Stimulated activated naive B cell treated with anti-CD40 and anti-IgM and Interleukin-4, amounts not matched to agents 10 μg/mL and 1 μg/mL and 100 μg/mL, for 72 hours (primary cell): Measurements from ENCODE around the gene CATSPER3.

Experiments
- ATAC-seq, 2 donors: fragments of 150-1000 bp; cut with Tn5 transposase; replicated peaks; 2 replicates each; pipeline ENCODE4 v1.10.0; 2021; ENCODE audit warnings: moderate library complexity in 1 of 2
- DNase-seq: peaks from one replicate; pipeline ENCODE4 v3.0.0; 2021
- H3K27ac Mint-ChIP-seq: one replicate; pipeline ENCODE4 v1.8.0; 2022; ENCODE audit warnings: mild to moderate bottlenecking, mixed read lengths
- H3K27me3 Mint-ChIP-seq, 2 donors: one replicate each; pipeline ENCODE4 v1.8.0; 2022; ENCODE audit warnings: mixed read lengths in 2 of 2
- H3K36me3 Mint-ChIP-seq, 2 donors: one replicate each; pipeline ENCODE4 v1.8.0; 2022; ENCODE audit warnings: mixed read lengths in 2 of 2, mild to moderate bottlenecking in 1 of 2
- H3K4me1 Mint-ChIP-seq, 2 donors: one replicate each; pipeline ENCODE4 v1.8.0; 2022; ENCODE audit warnings: mixed read lengths in 2 of 2, mild to moderate bottlenecking in 1 of 2
- H3K4me3 Mint-ChIP-seq, 2 donors: one replicate each; pipeline ENCODE4 v1.8.0; 2022; ENCODE audit warnings: mild to moderate bottlenecking in 2 of 2, mixed read lengths in 2 of 2, moderate library complexity in 1 of 2
- H3K9me3 Mint-ChIP-seq, 2 donors: one replicate each; pipeline ENCODE4 v1.8.0; 2022; ENCODE audit warnings: mixed read lengths in 2 of 2, mild to moderate bottlenecking in 1 of 2

Gene CATSPER3

GRCh38 chr5:135025730-135026644 is 58.3 kb downstream of the CATSPER3 start:
- no peak overlapping the region for H3K27ac Mint-ChIP-seq
- ATAC-seq (no peak), DNase-seq (no peak)
- peaks cover 56 to 70% of the 10 kb centered on the region in 2 donors for H3K27me3 Mint-ChIP-seq
- H3K4me1 Mint-ChIP-seq: peaks cover 20 to 30% of the 10 kb centered on the region in 2 donors
- no peak overlapping the region for H3K4me3 Mint-ChIP-seq
- H3K9me3 Mint-ChIP-seq: peaks cover 5 to 7% of the 10 kb centered on the region in 2 donors
- peaks cover 8 to 10% of the 10 kb centered on the region in 2 donors for H3K36me3 Mint-ChIP-seq

- peaks cover 24 to 36% of the 10 kb centered on the region in 2 donors for H3K4me1 Mint-ChIP-seq
- peaks cover 5 to 7% of the 10 kb centered on the region in 2 donors for H3K9me3 Mint-ChIP-seq
- DNase-seq (no peak), ATAC-seq (no peak)
- no peak overlapping the region for H3K27ac Mint-ChIP-seq
- peaks cover 8 to 10% of the 10 kb centered on the region in 2 donors for H3K36me3 Mint-ChIP-seq
- H3K27me3 Mint-ChIP-seq: peaks cover 62 to 78% of the 10 kb centered on the region in 2 donors
- H3K4me3 Mint-ChIP-seq: peak overlapping the region in 1 of 2 donors; percentile 25
These were observed 59.0 kb downstream of the CATSPER3 start for GRCh38 chr5:135026645-135027265.

DNA sequence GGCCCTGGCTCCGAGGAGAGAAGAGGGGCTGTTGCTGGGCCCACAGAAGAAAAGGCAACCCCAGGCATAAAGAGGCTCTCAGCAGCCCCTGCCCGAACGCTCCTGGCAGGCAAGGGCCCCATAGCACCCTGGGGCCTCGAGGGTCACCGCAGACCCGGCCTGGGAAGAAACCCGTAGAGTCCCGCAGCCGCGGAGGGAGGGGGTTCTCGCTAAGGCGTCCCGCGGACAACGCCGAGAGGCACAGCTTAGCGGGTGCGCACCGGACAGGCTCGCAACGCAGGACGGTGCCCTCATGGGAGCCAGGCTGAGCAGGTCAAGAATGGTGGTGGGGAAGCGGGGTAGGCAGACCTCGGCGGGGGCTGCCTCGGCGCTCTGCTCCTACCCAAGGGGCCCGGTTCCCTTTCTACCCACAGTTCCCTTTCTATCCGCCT is 59.6 kb downstream of the CATSPER3 start:
- H3K27me3 Mint-ChIP-seq: peaks cover 67 to 83% of the 10 kb centered on the region in 2 donors
- H3K4me3 Mint-ChIP-seq: peak overlapping the region; percentile 46 to 61
- peaks cover 8 to 10% of the 10 kb centered on the region in 2 donors for H3K36me3 Mint-ChIP-seq
- no peak for DNase-seq
- H3K9me3 Mint-ChIP-seq: peaks cover 5 to 7% of the 10 kb centered on the region in 2 donors
- H3K27ac Mint-ChIP-seq: peak overlapping the region; percentile 88
- H3K4me1 Mint-ChIP-seq: peaks cover 28 to 42% of the 10 kb centered on the region in 2 donors
- no peak for ATAC-seq

DNA sequence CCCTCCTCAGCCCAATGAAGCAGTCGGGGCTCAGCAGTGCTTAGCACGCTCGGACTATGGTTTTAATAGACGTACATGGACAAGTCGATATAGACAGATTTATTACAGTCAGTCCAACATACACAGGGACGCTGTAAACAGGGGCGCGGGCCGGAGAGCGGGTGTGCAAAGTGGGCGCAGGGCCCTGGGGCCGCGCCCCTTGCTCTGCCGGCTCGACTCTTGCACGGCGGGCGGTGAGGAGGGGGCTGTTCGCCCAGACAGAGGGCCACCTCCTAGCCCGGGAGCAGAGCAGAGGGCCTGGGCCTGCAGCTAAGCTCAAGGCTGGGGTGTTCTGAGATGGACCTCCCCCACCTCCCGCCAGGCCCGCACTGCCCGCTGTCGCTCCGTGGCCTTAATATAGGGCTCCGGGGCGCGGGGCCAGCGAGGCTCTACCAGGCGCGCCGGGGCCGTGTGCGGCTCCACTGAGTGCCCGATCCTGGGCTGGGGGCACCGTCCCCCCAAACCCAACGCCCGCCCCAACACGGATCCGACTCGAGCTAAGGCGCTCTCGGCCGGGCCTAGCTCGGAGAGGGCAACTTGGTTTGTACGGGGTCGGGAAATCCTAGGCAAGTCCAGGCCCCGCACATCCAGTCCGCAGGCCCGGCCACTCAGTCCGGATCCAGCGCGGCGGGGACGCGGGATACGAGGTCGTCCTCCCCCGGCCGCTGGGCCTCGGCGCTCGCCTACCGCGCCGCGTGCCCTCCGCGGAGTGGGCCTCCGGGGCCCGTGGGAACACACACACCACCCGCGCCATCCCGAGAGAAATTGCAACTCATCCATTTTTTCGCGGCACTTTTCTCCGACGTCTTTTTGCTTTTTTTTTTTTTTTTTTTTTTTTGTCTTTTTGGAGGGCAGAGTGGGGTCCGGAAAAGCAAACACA is 60.2 kb downstream of the CATSPER3 start:
- peaks cover 68 to 88% of the 10 kb centered on the region in 2 donors for H3K27me3 Mint-ChIP-seq
- no peak for DNase-seq
- peaks cover 30 to 43% of the 10 kb centered on the region in 2 donors for H3K4me1 Mint-ChIP-seq
- H3K36me3 Mint-ChIP-seq: peaks cover 8 to 10% of the 10 kb centered on the region in 2 donors
- peak overlapping the region; percentile 46 to 61 for H3K4me3 Mint-ChIP-seq
- H3K27ac Mint-ChIP-seq: peak overlapping the region; percentile 88
- peaks cover 5 to 7% of the 10 kb centered on the region in 2 donors for H3K9me3 Mint-ChIP-seq
- ATAC-seq: no peak

GRCh38 chr5:135028791-135029476 is 61.2 kb downstream of the CATSPER3 start:
- ATAC-seq (no peak), DNase-seq (no peak)
- peak overlapping the region; percentile 19 to 57 for H3K4me3 Mint-ChIP-seq
- peaks cover 5 to 7% of the 10 kb centered on the region in 2 donors for H3K9me3 Mint-ChIP-seq
- H3K4me1 Mint-ChIP-seq: peaks cover 34 to 49% of the 10 kb centered on the region in 2 donors
- H3K27ac Mint-ChIP-seq: peak overlapping the region; percentile 70
- peaks cover 7 to 10% of the 10 kb centered on the region in 2 donors for H3K36me3 Mint-ChIP-seq
- peaks cover 66 to 87% of the 10 kb centered on the region in 2 donors for H3K27me3 Mint-ChIP-seq

GRCh38 chr5:135029477-135030122 is 61.9 kb downstream of the CATSPER3 start:
- no peak for ATAC-seq
- Mint-ChIP-seq H3K4me1 (peaks cover 36 to 54% of the 10 kb centered on the region in 2 donors), H3K4me3 (peak overlapping the region; percentile 19 to 57), H3K27me3 (peaks cover 66 to 85% of the 10 kb centered on the region in 2 donors), H3K27ac (peak overlapping the region; percentile 70), H3K9me3 (peaks cover 5 to 7% of the 10 kb centered on the region in 2 donors), H3K36me3 (peaks cover 7 to 10% of the 10 kb centered on the region in 2 donors)
- no peak for DNase-seq

DNA sequence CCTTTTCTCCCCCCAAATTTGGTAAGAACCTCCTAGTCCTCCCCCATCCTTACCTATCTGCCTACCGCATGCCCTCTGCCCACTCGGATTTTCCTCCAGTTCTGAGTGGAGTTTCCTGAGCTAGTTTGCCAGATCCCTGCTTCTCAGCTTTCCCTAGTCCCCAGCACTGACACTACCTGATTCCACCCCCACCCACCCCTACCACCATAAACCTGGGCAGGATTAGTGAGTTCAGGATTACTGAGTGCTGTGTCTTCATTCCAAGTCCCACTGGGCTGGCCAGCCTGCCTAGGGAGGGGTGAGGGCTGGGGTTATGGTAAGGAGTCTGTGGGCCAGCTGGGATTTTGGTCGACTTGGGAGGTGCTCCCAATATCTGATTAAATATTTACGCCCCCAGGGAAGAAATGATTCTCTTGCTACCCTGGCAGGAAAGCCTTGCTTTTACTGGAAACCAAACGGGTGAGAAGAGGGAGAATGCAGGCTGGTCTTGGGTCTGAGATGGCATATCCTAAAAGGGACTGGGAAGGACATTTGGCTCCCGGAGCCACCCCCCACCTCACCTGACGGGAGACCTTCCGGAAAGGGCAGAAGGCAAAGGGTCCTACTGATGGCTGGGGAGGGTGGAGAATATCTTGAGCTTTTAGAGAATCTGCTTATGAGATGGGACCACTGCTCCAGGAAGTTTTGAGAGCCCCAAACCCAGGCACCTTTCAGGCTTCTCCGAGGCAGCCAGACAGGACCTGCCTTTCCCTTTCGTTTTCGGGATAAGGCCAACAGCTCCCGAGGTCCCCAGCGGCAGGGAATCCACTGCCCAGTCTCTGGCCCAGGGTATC is 62.6 kb downstream of the CATSPER3 start:
- DNase-seq (no peak), ATAC-seq (peak in 1 of 2 donors; percentile 7)
- peaks cover 73 to 87% of the 10 kb centered on the region in 2 donors for H3K27me3 Mint-ChIP-seq
- H3K27ac Mint-ChIP-seq: peak overlapping the region; percentile 84
- peaks cover 40 to 60% of the 10 kb centered on the region in 2 donors for H3K4me1 Mint-ChIP-seq
- peaks cover 10 to 11% of the 10 kb centered on the region in 2 donors for H3K36me3 Mint-ChIP-seq
- peaks cover 5 to 7% of the 10 kb centered on the region in 2 donors for H3K9me3 Mint-ChIP-seq
- H3K4me3 Mint-ChIP-seq: peak overlapping the region; percentile 77 to 83

DNA sequence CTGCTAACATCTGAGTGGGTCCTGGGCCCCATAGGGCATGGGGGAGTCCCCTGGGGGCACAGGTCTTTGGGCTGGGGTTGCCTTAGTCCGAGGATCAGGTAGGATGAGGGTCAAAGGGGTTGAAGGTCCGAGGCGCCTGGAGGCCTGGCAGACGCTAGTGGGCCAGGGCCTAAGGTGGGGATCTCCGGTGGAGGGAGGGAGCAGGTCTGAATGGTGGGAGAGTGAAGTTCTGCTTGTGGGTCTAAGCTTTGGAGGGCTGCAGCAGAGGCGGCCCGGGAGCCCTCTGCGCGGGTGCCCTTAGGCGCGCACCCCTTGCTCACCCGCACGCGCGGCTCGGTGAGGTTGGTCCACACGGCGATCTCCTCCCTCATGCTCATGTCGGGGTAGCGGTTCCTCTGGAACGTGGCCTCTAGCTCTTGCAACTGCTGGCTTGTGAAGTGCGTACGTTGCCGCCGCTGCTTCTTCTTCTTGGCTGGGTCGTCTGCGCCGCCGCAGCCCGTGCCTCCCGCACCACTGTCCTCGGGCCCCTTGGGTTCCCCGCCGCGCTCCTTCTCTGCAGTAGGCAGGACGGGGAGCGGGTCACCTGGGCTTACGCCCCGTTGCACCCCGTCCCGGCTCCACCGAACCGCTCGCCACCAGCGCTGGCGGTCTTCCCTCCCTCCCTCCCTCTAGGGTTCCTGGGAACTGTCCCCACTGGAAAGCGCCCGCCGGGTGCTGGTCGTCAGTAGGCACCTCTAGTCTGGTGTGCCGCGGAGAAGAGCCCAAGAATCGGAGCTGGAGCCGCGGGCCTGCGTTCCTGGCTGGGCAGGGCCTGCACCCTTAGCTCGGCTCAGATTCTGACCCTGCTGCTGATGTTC is 63.5 kb downstream of the CATSPER3 start:
- H3K27ac Mint-ChIP-seq: peak overlapping the region; percentile 84
- peaks cover 5 to 7% of the 10 kb centered on the region in 2 donors for H3K9me3 Mint-ChIP-seq
- ATAC-seq: peak; percentile 47 to 49

GRCh38 chr5:135031813-135032694 is 64.3 kb downstream of the CATSPER3 start:
- no peak for DNase-seq
- H3K4me1 Mint-ChIP-seq: peaks cover 44 to 59% of the 10 kb centered on the region in 2 donors

More for the DNA sequence above, 63.5 kb downstream of the CATSPER3 start:
- Mint-ChIP-seq H3K27me3 (peaks cover 74 to 86% of the 10 kb centered on the region in 2 donors), H3K4me3 (peak overlapping the region; percentile 77 to 83), H3K4me1 (peaks cover 41 to 60% of the 10 kb centered on the region in 2 donors), H3K36me3 (peaks cover 10 to 11% of the 10 kb centered on the region in 2 donors)
- DNase-seq: no peak

DNA sequence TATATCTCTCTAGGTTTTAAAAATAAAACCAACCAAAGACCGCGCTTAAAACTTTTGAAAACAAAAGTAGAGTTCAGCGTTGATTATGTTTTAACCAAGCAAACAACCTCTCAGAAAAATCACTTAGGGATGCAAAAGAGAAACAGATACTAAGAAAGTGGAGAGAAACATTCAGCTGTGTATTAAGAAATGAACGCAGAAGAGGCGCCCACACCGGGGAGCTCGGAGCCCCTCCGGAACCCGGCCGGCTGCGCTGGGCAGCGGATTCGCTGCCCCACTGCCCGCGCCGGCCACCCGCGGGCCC is 64.9 kb downstream of the CATSPER3 start:
- no peak overlapping the region for H3K27ac Mint-ChIP-seq
- H3K4me3 Mint-ChIP-seq: peak overlapping the region; percentile 19 to 50
- H3K36me3 Mint-ChIP-seq: peaks cover 10 to 11% of the 10 kb centered on the region in 2 donors
- DNase-seq (no peak), ATAC-seq (no peak)
- peaks cover 73 to 86% of the 10 kb centered on the region in 2 donors for H3K27me3 Mint-ChIP-seq
- H3K9me3 Mint-ChIP-seq: peaks cover 5 to 7% of the 10 kb centered on the region in 2 donors
- H3K4me1 Mint-ChIP-seq: peaks cover 40 to 54% of the 10 kb centered on the region in 2 donors

More at GRCh38 chr5:135031813-135032694, 64.3 kb downstream of the CATSPER3 start:
- no peak for ATAC-seq
- Mint-ChIP-seq H3K4me3 (peak overlapping the region; percentile 50 to 70), H3K27ac (peak overlapping the region; percentile 75), H3K9me3 (peaks cover 5 to 7% of the 10 kb centered on the region in 2 donors), H3K27me3 (peaks cover 74 to 86% of the 10 kb centered on the region in 2 donors), H3K36me3 (peaks cover 10 to 11% of the 10 kb centered on the region in 2 donors)
